HepG2 (cell line): Measurements from ENCODE around the gene BCORL1. TPM values are rescaled to one million over a fixed set of nuclear protein-coding genes. Genes with fewer than 3 reads are reported as not detected.

Experiments used
- ATAC-seq: fragments of 200-7000 bp; cut with Tn5 transposase; 3 replicates; pipeline ENCODE4 v1.9.1; 2020; ENCODE audit warnings: mild to moderate bottlenecking, moderate library complexity
- BruUV-seq: library from RNA; stranded (reverse); fragments of 400-500 nt; replicated peaks from 2 replicates; lab custom pipeline; 2021; lab: Mats Ljungman, UMichigan
- CTCF ChIA-PET: fragments of 300-600 bp; formaldehyde crosslinking; extraction: SDS; loops from one replicate; lab custom pipeline; 2021; ENCODE audit warnings: low total read pairs, inconsistent platforms, low intra/inter-chr PET ratio; lab: Yijun Ruan, JAX
- POLR2A ChIA-PET: fragments of 350-600 bp; sonication (Branson Sonifier 250); formaldehyde crosslinking; loops from one replicate; lab custom pipeline; 2020; ENCODE audit warnings: antibody characterized with exemption, inconsistent platforms; lab: Yijun Ruan, JAX
- DNase-seq: peaks from one replicate; pipeline ENCODE4 v3.0.0-alpha.2; 2015; ENCODE audit warnings: low spot score
- FAIRE-seq: peaks from 3 replicates; lab custom pipeline; 2011; peaks lifted over from hg19 to GRCh38; lab: Jason Lieb, UNC
- H2AFZ ChIP-seq: one replicate; pipeline ENCODE4 v1.6.1; 2011; ENCODE audit warnings: low read length, inconsistent platforms
- H3K27ac ChIP-seq: fragments of 300-600 bp; 3 replicates; pipeline ENCODE4 v1.8.0; 2011; ENCODE audit warnings: mixed run types, mild to moderate bottlenecking, mixed read lengths, low read length, inconsistent platforms; ENCODE audit not compliant: insufficient read depth; ENCODE audit errors: extremely low read length
- H3K27me3 ChIP-seq, 2 experiments: fragments of 200-600 bp in 1 of 2; 2 replicates in 1 of 2; 3 replicates in 1 of 2; pipeline versions ENCODE4 v1.6.0 to v1.8.0; 2011; ENCODE audit warnings: low read length in 2 of 2, mild to moderate bottlenecking in 2 of 2, moderate library complexity in 2 of 2, inconsistent platforms in 1 of 2; ENCODE audit not compliant: insufficient read depth in 2 of 2, control insufficient read depth in 1 of 2
- H3K36me3 ChIP-seq, 2 experiments: fragments of 200-600 bp in 1 of 2; replicated peaks in 1 of 2; 2 replicates in 1 of 2; 3 replicates in 1 of 2; pipeline versions ENCODE4 v1.5.1 to v1.8.0; 2011; ENCODE audit warnings: low read length in 2 of 2, inconsistent platforms in 1 of 2; ENCODE audit not compliant: insufficient read depth in 2 of 2, control insufficient read depth in 1 of 2
- H3K4me1 ChIP-seq: 2 replicates; pipeline ENCODE4 v1.5.1; 2012; ENCODE audit warnings: low read length, inconsistent platforms; ENCODE audit not compliant: insufficient read depth
- H3K4me2 ChIP-seq: 2 replicates; pipeline ENCODE4 v1.6.0; 2011; ENCODE audit warnings: low read depth, low read length, inconsistent platforms
- H3K4me3 ChIP-seq, 3 experiments: fragments of 200-600 bp in 1 of 3; sonication (generic), shearing (Covaris generic) in 1 of 3; replicated peaks in 1 of 3; 2 replicates each; pipeline ENCODE4 v1.5.1; 2011 to 2016; ENCODE audit warnings: low read length in 3 of 3, inconsistent platforms in 2 of 3, low read depth in 2 of 3, mild to moderate bottlenecking in 2 of 3, control low read depth in 1 of 3, mixed read lengths in 1 of 3; ENCODE audit not compliant: insufficient read depth in 1 of 3
- H3K79me2 ChIP-seq: one replicate; pipeline ENCODE4 v1.6.1; 2011; ENCODE audit warnings: low read length, inconsistent platforms; ENCODE audit not compliant: insufficient read depth
- H3K9ac ChIP-seq: 2 replicates; pipeline ENCODE4 v1.6.0; 2011; ENCODE audit warnings: mild to moderate bottlenecking, low read depth, low read length, inconsistent platforms; ENCODE audit not compliant: insufficient read depth
- H3K9me3 ChIP-seq: 2 replicates; pipeline ENCODE4 v1.5.1; 2012; ENCODE audit warnings: mild to moderate bottlenecking, low read length
- H4K20me1 ChIP-seq: 2 replicates; pipeline ENCODE4 v1.6.0; 2011; ENCODE audit warnings: inconsistent platforms, mild to moderate bottlenecking, low read length, moderate library complexity; ENCODE audit not compliant: insufficient read depth
- ARHGAP35 ChIP-seq: sonication (generic); formaldehyde crosslinking; IDR thresholded peaks from 2 replicates; pipeline ENCODE4 v1.9.0; 2022; ENCODE audit warnings: mild to moderate bottlenecking, inconsistent platforms, moderate library complexity, missing genetic modification reagents, borderline replicate concordance
- EZH2 ChIP-seq: conservative IDR thresholded peaks from 2 replicates; pipeline ENCODE4 v1.6.1; 2012; ENCODE audit warnings: mild to moderate bottlenecking, low read depth, low read length, moderate library complexity
- FLYWCH1 ChIP-seq: sonication (generic); formaldehyde crosslinking; IDR thresholded peaks from 2 replicates; pipeline ENCODE4 v1.8.1; 2023; ENCODE audit warnings: mild to moderate bottlenecking, missing genetic modification reagents
- GTF2F1 ChIP-seq: fragments of 150-350 bp; IDR thresholded peaks from 2 replicates; pipeline ENCODE4 v1.6.1; 2014; ENCODE audit warnings: low read length
- MLLT10 ChIP-seq: sonication (generic); formaldehyde crosslinking; IDR thresholded peaks from 2 replicates; pipeline ENCODE4 v1.4.0; 2020; ENCODE audit warnings: missing genetic modification reagents
- MTA3 ChIP-seq: sonication (generic); formaldehyde crosslinking; IDR thresholded peaks from 2 replicates; pipeline ENCODE4 v1.4.0; 2020; ENCODE audit warnings: missing genetic modification reagents
- PHF20 ChIP-seq: sonication (generic); formaldehyde crosslinking; IDR thresholded peaks from 2 replicates; pipeline ENCODE4 v1.5.0; 2020; ENCODE audit warnings: mild to moderate bottlenecking, missing genetic modification reagents
- PHF5A ChIP-seq: IDR thresholded peaks from one replicate; pipeline ENCODE4 v1.6.1; 2018; ENCODE audit warnings: low read depth, missing genetic modification reagents; ENCODE audit not compliant: unreplicated experiment
- SOX6 ChIP-seq, 2 experiments: fragments of 450-650 bp in 1 of 2; sonication (generic) in 1 of 2; formaldehyde crosslinking in 1 of 2; IDR thresholded peaks; 2 replicates each; pipeline versions ENCODE4 v1.4.0 to v1.6.1; 2017 to 2020; ENCODE audit warnings: antibody characterized with exemption in 1 of 2, mild to moderate bottlenecking in 1 of 2, missing genetic modification reagents in 1 of 2
- TARDBP ChIP-seq: sonication (generic); formaldehyde crosslinking; IDR thresholded peaks from 2 replicates; pipeline ENCODE4 v1.8.0; 2022; ENCODE audit warnings: mild to moderate bottlenecking, missing genetic modification reagents
- TEAD3 ChIP-seq: optimal IDR thresholded peaks from 2 replicates; pipeline ENCODE3; 2016; ENCODE audit warnings: borderline replicate concordance
- ZBTB21 ChIP-seq: sonication (generic); formaldehyde crosslinking; IDR thresholded peaks from 2 replicates; pipeline ENCODE4 v1.4.0; 2020; ENCODE audit warnings: missing genetic modification reagents
- ZBTB39 ChIP-seq: sonication (generic); formaldehyde crosslinking; IDR thresholded peaks from 2 replicates; pipeline ENCODE4 v1.5.0; 2020; ENCODE audit warnings: missing genetic modification reagents
- ZBTB46 ChIP-seq: sonication (generic); formaldehyde crosslinking; IDR thresholded peaks from 2 replicates; pipeline ENCODE4 v1.4.0; 2020; ENCODE audit warnings: mild to moderate bottlenecking, missing genetic modification reagents, borderline replicate concordance
- ZNF160 ChIP-seq: sonication (generic); formaldehyde crosslinking; IDR thresholded peaks from 2 replicates; pipeline ENCODE4 v1.8.0; 2022; ENCODE audit warnings: mild to moderate bottlenecking, inconsistent platforms, missing genetic modification reagents
- ZNF431 ChIP-seq: sonication (generic); formaldehyde crosslinking; IDR thresholded peaks from 2 replicates; pipeline ENCODE4 v1.9.0; 2022; ENCODE audit warnings: missing genetic modification reagents, low read depth, mild to moderate bottlenecking, borderline replicate concordance
- ZNF644 ChIP-seq: IDR thresholded peaks from 2 replicates; pipeline ENCODE4 v1.6.1; 2016; ENCODE audit warnings: low read depth
- ZNF660 ChIP-seq: sonication (generic); formaldehyde crosslinking; IDR thresholded peaks from 2 replicates; pipeline ENCODE4 v1.5.1; 2020; ENCODE audit warnings: mild to moderate bottlenecking, low read depth, missing genetic modification reagents, borderline replicate concordance
- WGBS: methylation state at CpG from one replicate; pipeline ENCODE4 v1.1.6; 2017; ENCODE audit warnings: low lambda C conversion rate; 5-methylcytosine and 5-hydroxymethylcytosine counted together
- in situ Hi-C: cut with HindIII; loops from 2 replicates; pipeline ENCODE4 v1.10.0; 2017; ENCODE audit warnings: low pct_unique_long_range_greater_than_20kb; ENCODE audit not compliant: extremely low pct_ligation_motif_present
- intact Hi-C: fragments of 100-400 bp; cut with micrococcal nuclease; formaldehyde crosslinking; loops from one replicate; pipeline ENCODE4 v1.10.0; 2022; ENCODE audit not compliant: unreplicated experiment
- polyA plus RNA-seq, 8 experiments: library from polyadenylated mRNA; depleted of rRNA in 3 of 8; stranded (reverse) in 7 of 8; unstranded in 1 of 8; fragments of >200 nt; fragmentation: Illumina TruSeq in 4 of 8; extraction: Trizol in 4 of 8; gene quantifications; 2 replicates each; pipeline versions ENCODE4 v1.2.1 to v1.2.3, GENCODE V29; 2011 to 2016; ENCODE audit warnings: low read depth in 4 of 8, missing spikeins in 1 of 8, mixed read lengths in 1 of 8; ENCODE audit not compliant: insufficient read depth in 1 of 8
- total RNA-seq, 5 experiments: library from RNA; depleted of rRNA; stranded (reverse); fragments of >200 nt; fragmentation: Illumina TruSeq; extraction: Trizol; gene quantifications; 2 replicates each; pipeline ENCODE4 v1.2.3, GENCODE V29; 2016; ENCODE audit warnings: low read depth in 1 of 5

BCORL1 gene
- total and polyA plus RNA-seq, 2 of the 13 experiments (the other 11 are each of a cell fraction or from before 2014, with no cell fraction given), result 0.67 to 1.4 TPM

- Histone ChIP-seq H3K36me3 (no peaks in the 10 kb centered on the region), H3K27ac (no peak overlapping the region)
- no TSS peak for BruUV-seq
These were observed 100.7 kb downstream of the BCORL1 start for GRCh38 chrX:130083107-130083490.

More at GRCh38 chrX:130083107-130083490, 100.7 kb downstream of the BCORL1 start:
- peaks cover 9% of the 10 kb centered on the region for H3K4me1 ChIP-seq
- no peaks in the 10 kb centered on the region for H3K79me2 ChIP-seq
- DNase-seq (no peak), ATAC-seq (peak; percentile 50; the same call in 2 of the 3 replicates), FAIRE-seq (no peak)
- in situ Hi-C loops, result loop anchor here (5.0 kb wide), 2 partner anchors 34 to 109 kb away; no protein-coding TSS in a partner anchor
- H3K4me2 ChIP-seq, result no peak overlapping the region
- H3K27me3 ChIP-seq, result no peaks in the 10 kb centered on the region
- intact Hi-C loops, result no loop called here
- no peak overlapping the region for H3K4me3 ChIP-seq
- no peaks in the 10 kb centered on the region for H3K9me3 ChIP-seq
- 40% methylated on average over 4 of the region's 7 CpGs for WGBS
- no peaks in the 10 kb centered on the region for H4K20me1 ChIP-seq
- POLR2A ChIA-PET, result no interaction called here
- no peak overlapping the region for H3K9ac ChIP-seq
- CTCF ChIA-PET, result no interaction called here
- H2AFZ ChIP-seq, result no peak overlapping the region
- TF ChIP-seq ZNF431 (no peak), FLYWCH1 (no peak), ZNF160 (no peak), PHF20 (CRISPR knock-in tag) (no peak), ARHGAP35 (no peak), ZBTB21 (no peak), TEAD3 (CRISPR knock-in tag) (no peak), ZNF660 (CRISPR knock-in tag) (no peak), SOX6 (IDR thresholded peaks at IDR 0.05) (no peak), SOX6 (CRISPR knock-in tag; IDR thresholded peaks at IDR 0.05) (no peak), EZH2 (no peak), PHF5A (CRISPR knock-in tag) (no peak), MLLT10 (no peak), ZBTB39 (CRISPR knock-in tag) (no peak), TARDBP (CRISPR knock-in tag) (no peak), GTF2F1 (no peak), ZBTB46 (CRISPR knock-in tag) (no peak), MTA3 (CRISPR knock-in tag) (no peak), ZNF644 (CRISPR knock-in tag) (no peak)
